Stimulated activated naive CD8-positive, alpha-beta T cell treated with anti-CD3 and anti-CD28 coated beads, Interleukin-15, Interleukin-2, amounts not matched to agents 100 ng/mL and 50 ng/mL, for 24 hours (primary cell): Measurements from ENCODE around the gene CATSPERZ.
"Not testable (repeated sequence)": the region's sequence is repeated elsewhere in the genome, so short reads cannot be mapped to it uniquely, and the experiment has no call there.

ENCODE experiments used
- H3K27ac Mint-ChIP-seq: one replicate; pipeline ENCODE4 v1.8.0; 2021; ENCODE audit warnings: mild to moderate bottlenecking, mixed read lengths
- H3K27me3 Mint-ChIP-seq: one replicate; pipeline ENCODE4 v1.8.0; 2021; ENCODE audit warnings: mixed read lengths
- H3K36me3 Mint-ChIP-seq: one replicate; pipeline ENCODE4 v1.8.0; 2021; ENCODE audit warnings: low read depth, mixed read lengths
- H3K4me1 Mint-ChIP-seq: one replicate; pipeline ENCODE4 v1.8.0; 2021; ENCODE audit warnings: low read depth, mixed read lengths
- H3K4me3 Mint-ChIP-seq: one replicate; pipeline ENCODE4 v1.8.0; 2021; ENCODE audit warnings: mild to moderate bottlenecking, mixed read lengths
- H3K9me3 Mint-ChIP-seq: one replicate; pipeline ENCODE4 v1.8.0; 2021; ENCODE audit warnings: mixed read lengths

Gene CATSPERZ

GRCh38 chr11:64304032-64304315, 3.8 kb downstream of the CATSPERZ start:
- H3K27ac Mint-ChIP-seq = peak overlapping the region; percentile 95
- H3K4me1 Mint-ChIP-seq = peaks cover 38% of the 10 kb centered on the region
- H3K27me3 Mint-ChIP-seq = peaks cover 19% of the 10 kb centered on the region

GRCh38 chr11:64304316-64305072, 4.3 kb downstream of the CATSPERZ start:
- Mint-ChIP-seq H3K4me1 (peaks cover 42% of the 10 kb centered on the region), H3K36me3 (peaks cover 20% of the 10 kb centered on the region), H3K27me3 (peaks cover 16% of the 10 kb centered on the region), H3K4me3 (peak overlapping the region; percentile 88), H3K9me3 (no peaks in the 10 kb centered on the region), H3K27ac (peak overlapping the region; percentile 95)

More at GRCh38 chr11:64304032-64304315, 3.8 kb downstream of the CATSPERZ start:
- Mint-ChIP-seq H3K36me3 (peaks cover 15% of the 10 kb centered on the region), H3K4me3 (peak overlapping the region; percentile 88), H3K9me3 (no peaks in the 10 kb centered on the region)

- no peaks in the 10 kb centered on the region for H3K9me3 Mint-ChIP-seq
- peaks cover 12% of the 10 kb centered on the region for H3K27me3 Mint-ChIP-seq
- peak within 1 kb of the TSS; percentile 100 for H3K4me3 Mint-ChIP-seq
- peak within 1 kb of the TSS; percentile 98 for H3K27ac Mint-ChIP-seq
- H3K4me1 Mint-ChIP-seq = peaks cover 37% of the 10 kb centered on the region
- peaks cover 25% of the 10 kb centered on the region for H3K36me3 Mint-ChIP-seq
These were observed 5.0 kb downstream of the CATSPERZ start, which contains the start of gene ESRRA for GRCh38 chr11:64305075-64305690. TSS of gene ESRRA (plus strand) at chr11:64305524. CDS start at chr11:64307180, 1,656 bp downstream.

GRCh38 chr11:64305691-64306562, 5.8 kb downstream of the CATSPERZ start:
- H3K27me3 Mint-ChIP-seq = peaks cover 5% of the 10 kb centered on the region
- H3K27ac Mint-ChIP-seq = peak overlapping the region; percentile 98
- H3K4me3 Mint-ChIP-seq = peak overlapping the region; percentile 100
- peaks cover 28% of the 10 kb centered on the region for H3K36me3 Mint-ChIP-seq
- no peaks in the 10 kb centered on the region for H3K9me3 Mint-ChIP-seq
- H3K4me1 Mint-ChIP-seq = peaks cover 33% of the 10 kb centered on the region

GRCh38 chr11:64306563-64306875, 6.4 kb downstream of the CATSPERZ start:
- peak overlapping the region; percentile 100 for H3K4me3 Mint-ChIP-seq
- peaks cover 31% of the 10 kb centered on the region for H3K36me3 Mint-ChIP-seq
- peak overlapping the region; percentile 98 for H3K27ac Mint-ChIP-seq
- peaks cover 3% of the 10 kb centered on the region for H3K27me3 Mint-ChIP-seq
- H3K9me3 Mint-ChIP-seq = no peaks in the 10 kb centered on the region
- peaks cover 33% of the 10 kb centered on the region for H3K4me1 Mint-ChIP-seq

GRCh38 chr11:64306876-64307622, 6.9 kb downstream of the CATSPERZ start:
- Mint-ChIP-seq H3K27me3 (peaks cover under 1% of the 10 kb centered on the region), H3K27ac (peak overlapping the region; percentile 62), H3K4me3 (peak overlapping the region; percentile 100), H3K9me3 (no peaks in the 10 kb centered on the region), H3K4me1 (peaks cover 33% of the 10 kb centered on the region), H3K36me3 (peaks cover 31% of the 10 kb centered on the region)

- not testable (repeated sequence) for H3K9me3 Mint-ChIP-seq, H3K27me3 Mint-ChIP-seq
- peaks cover 34% of the 10 kb centered on the region for H3K36me3 Mint-ChIP-seq
- H3K4me1 Mint-ChIP-seq = peaks cover 37% of the 10 kb centered on the region
- peak overlapping the region; percentile 62 for H3K27ac Mint-ChIP-seq
- H3K4me3 Mint-ChIP-seq = peak overlapping the region; percentile 100
These were observed 7.6 kb downstream of the CATSPERZ start for GRCh38 chr11:64307795-64308194.

GRCh38 chr11:64312947-64313346, 12.8 kb downstream of the CATSPERZ start:
- Mint-ChIP-seq H3K27me3 (no peaks in the 10 kb centered on the region), H3K36me3 (peaks cover 46% of the 10 kb centered on the region), H3K4me1 (peaks cover 38% of the 10 kb centered on the region), H3K4me3 (no peak overlapping the region), H3K9me3 (no peaks in the 10 kb centered on the region), H3K27ac (peak overlapping the region; percentile 77)

- no peak overlapping the region for H3K4me3 Mint-ChIP-seq
- peaks cover 37% of the 10 kb centered on the region for H3K4me1 Mint-ChIP-seq
- H3K27me3 Mint-ChIP-seq = no peaks in the 10 kb centered on the region
- no peaks in the 10 kb centered on the region for H3K9me3 Mint-ChIP-seq
- peak overlapping the region; percentile 77 for H3K27ac Mint-ChIP-seq
- H3K36me3 Mint-ChIP-seq = peaks cover 45% of the 10 kb centered on the region
These were observed 13.5 kb downstream of the CATSPERZ start for GRCh38 chr11:64313491-64314145.

- peak overlapping the region; percentile 76 for H3K27ac Mint-ChIP-seq
- no peak overlapping the region for H3K4me3 Mint-ChIP-seq
- no peaks in the 10 kb centered on the region for H3K9me3 Mint-ChIP-seq
- H3K27me3 Mint-ChIP-seq = no peaks in the 10 kb centered on the region
- peaks cover 40% of the 10 kb centered on the region for H3K4me1 Mint-ChIP-seq
- H3K36me3 Mint-ChIP-seq = peaks cover 40% of the 10 kb centered on the region
These were observed 14.1 kb downstream of the CATSPERZ start for GRCh38 chr11:64314146-64314804.

GRCh38 chr11:64314805-64315561, 14.8 kb downstream of the CATSPERZ start:
- Mint-ChIP-seq H3K9me3 (no peaks in the 10 kb centered on the region), H3K4me1 (peaks cover 44% of the 10 kb centered on the region), H3K4me3 (peak overlapping the region; percentile 13), H3K27ac (peak overlapping the region; percentile 76), H3K27me3 (no peaks in the 10 kb centered on the region), H3K36me3 (peaks cover 35% of the 10 kb centered on the region)

- peaks cover 37% of the 10 kb centered on the region for H3K36me3 Mint-ChIP-seq
- not testable (repeated sequence) for H3K27me3 Mint-ChIP-seq, H3K9me3 Mint-ChIP-seq
- H3K4me1 Mint-ChIP-seq = peaks cover 45% of the 10 kb centered on the region
- peak overlapping the region; percentile 98 for H3K4me3 Mint-ChIP-seq
- H3K27ac Mint-ChIP-seq = peak overlapping the region; percentile 99
These were observed 15.7 kb downstream of the CATSPERZ start for GRCh38 chr11:64315667-64316526.
